ENCODE results near the gene HRH3.

- TF ChIP-seq CTCF (IDR thresholded peaks at IDR 0.05; ENCODE audit: insufficient read depth, low read length, poor library complexity, severe bottlenecking) (no peak), EZH2phosphoT487 (conservative IDR thresholded peaks at IDR 0.05; ENCODE audit: low read length) (no peak)
Observed at GRCh38 chr20:62197311-62197710, 22.8 kb downstream of the HRH3 start.

All from SU-DHL-6 (cell line).